Measurements from ENCODE around the gene BCL2L11.

DNA sequence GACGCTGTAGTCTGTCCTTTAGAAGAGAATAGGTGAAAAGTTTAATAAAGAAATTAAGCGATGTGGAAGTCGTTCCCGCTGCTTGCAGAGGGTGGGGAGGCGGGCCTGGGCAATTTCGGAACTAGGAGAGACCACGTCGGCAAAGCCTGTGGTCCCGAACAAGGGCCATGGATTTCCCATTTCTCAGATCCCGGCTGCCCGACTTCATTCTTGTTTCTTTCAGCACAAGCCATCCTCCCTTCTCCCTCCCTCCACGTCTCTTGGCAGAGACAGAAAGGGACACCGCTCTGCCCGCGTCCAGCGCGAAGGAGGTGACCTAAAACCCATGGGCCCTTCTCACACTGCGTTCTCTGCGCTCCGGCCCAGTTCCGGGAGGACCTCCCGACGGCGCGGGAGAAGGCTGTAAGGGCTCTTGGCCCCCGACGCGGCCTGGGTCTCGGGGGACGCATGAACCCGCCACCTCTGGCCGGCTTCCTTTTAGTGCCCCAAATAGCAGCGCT lies 2.2 kb upstream of the BCL2L11 start:
- TF ChIP-seq, protein P1, sequence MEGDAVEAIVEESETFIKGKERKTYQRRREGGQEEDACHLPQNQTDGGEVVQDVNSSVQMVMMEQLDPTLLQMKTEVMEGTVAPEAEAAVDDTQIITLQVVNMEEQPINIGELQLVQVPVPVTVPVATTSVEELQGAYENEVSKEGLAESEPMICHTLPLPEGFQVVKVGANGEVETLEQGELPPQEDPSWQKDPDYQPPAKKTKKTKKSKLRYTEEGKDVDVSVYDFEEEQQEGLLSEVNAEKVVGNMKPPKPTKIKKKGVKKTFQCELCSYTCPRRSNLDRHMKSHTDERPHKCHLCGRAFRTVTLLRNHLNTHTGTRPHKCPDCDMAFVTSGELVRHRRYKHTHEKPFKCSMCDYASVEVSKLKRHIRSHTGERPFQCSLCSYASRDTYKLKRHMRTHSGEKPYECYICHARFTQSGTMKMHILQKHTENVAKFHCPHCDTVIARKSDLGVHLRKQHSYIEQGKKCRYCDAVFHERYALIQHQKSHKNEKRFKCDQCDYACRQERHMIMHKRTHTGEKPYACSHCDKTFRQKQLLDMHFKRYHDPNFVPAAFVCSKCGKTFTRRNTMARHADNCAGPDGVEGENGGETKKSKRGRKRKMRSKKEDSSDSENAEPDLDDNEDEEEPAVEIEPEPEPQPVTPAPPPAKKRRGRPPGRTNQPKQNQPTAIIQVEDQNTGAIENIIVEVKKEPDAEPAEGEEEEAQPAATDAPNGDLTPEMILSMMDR (IDR thresholded peaks at IDR 0.05) = no peak
- TF ChIP-seq POLR2A (IDR thresholded peaks at IDR 0.05) = peak in 1 of 4 donors; percentile 23
- TF ChIP-seq POLR2AphosphoS5 (IDR thresholded peaks at IDR 0.05) = no peak
